GM21447 (cell line): ENCODE results near the gene PIP4K2B.
"Not testable (repeated sequence)": the region's sequence is repeated elsewhere in the genome, so short reads cannot be mapped to it uniquely, and the experiment has no call there.

ENCODE experiments used
- ATAC-seq: cut with Tn5 transposase; IDR thresholded peaks from one replicate; pipeline ENCODE4 v1.9.1; 2021; ENCODE audit not compliant: unreplicated experiment

The PIP4K2B gene

GRCh38 chr17:38730526-38731379, 68.6 kb downstream of the PIP4K2B start:
- peak; percentile 16 for ATAC-seq

GRCh38 chr17:38729886-38730525, 69.3 kb downstream of the PIP4K2B start, which contains the start of gene CISD3:
Gene CISD3, plus strand, starts transcription at chr17:38730341. Its CDS starts 18 bp downstream, at chr17:38730359.
- peak; percentile 45 for ATAC-seq

- ATAC-seq = no peak
Observed at GRCh38 chr17:38729368-38729885, 69.9 kb downstream of the PIP4K2B start.

- no peak for ATAC-seq
Observed at GRCh38 chr17:38728290-38728831, 71.0 kb downstream of the PIP4K2B start.

GRCh38 chr17:38727736-38728135, 71.6 kb downstream of the PIP4K2B start:
- ATAC-seq = no peak

GRCh38 chr17:38726145-38726544, 73.2 kb downstream of the PIP4K2B start:
- ATAC-seq = not testable (repeated sequence)

GRCh38 chr17:38725066-38725465, 74.3 kb downstream of the PIP4K2B start:
- no peak for ATAC-seq

GRCh38 chr17:38724337-38724988, 74.9 kb downstream of the PIP4K2B start:
- no peak for ATAC-seq

- ATAC-seq = no peak
Observed at GRCh38 chr17:38721802-38722201, 77.6 kb downstream of the PIP4K2B start.

- ATAC-seq = no peak
Observed at GRCh38 chr17:38720941-38721340, 78.4 kb downstream of the PIP4K2B start.

- ATAC-seq = no peak
Observed at GRCh38 chr17:38719943-38720641, 79.3 kb downstream of the PIP4K2B start.

GRCh38 chr17:38719289-38719942, 79.9 kb downstream of the PIP4K2B start:
- no peak for ATAC-seq

GRCh38 chr17:38717139-38717745, 82.1 kb downstream of the PIP4K2B start:
- no peak for ATAC-seq

- ATAC-seq = no peak
Observed at GRCh38 chr17:38716368-38717005, 82.9 kb downstream of the PIP4K2B start.
